H1 (cell line): ENCODE measurements around the gene RAP1A. TPM values are rescaled to one million over a fixed set of nuclear protein-coding genes. Genes with fewer than 3 reads are reported as not detected.

Experiments
- CBX5 ChIP-seq: fragments of 300-800, 300-1000 bp; sonication (generic); IDR thresholded peaks from 2 replicates; pipeline ENCODE4 v1.7.1; 2016; ENCODE audit warnings: antibody characterized with exemption, low read length, low read depth
- HDAC2 ChIP-seq, 2 experiments: fragments of 300-600 bp in 1 of 2; sonication (generic) in 1 of 2; IDR thresholded peaks; 2 replicates each; pipeline ENCODE4 v1.6.1; 2011 to 2012; ENCODE audit warnings: low read depth in 2 of 2, low read length in 2 of 2, mild to moderate bottlenecking in 2 of 2, moderate library complexity in 2 of 2, borderline replicate concordance in 1 of 2, inconsistent platforms in 1 of 2
- KDM1A ChIP-seq: fragments of 200-600, 300-600 bp; sonication (generic); IDR thresholded peaks from 2 replicates; pipeline ENCODE4 v1.7.1; 2016; ENCODE audit warnings: mild to moderate bottlenecking, low read length, borderline replicate concordance
- KDM4A ChIP-seq: IDR thresholded peaks from one replicate; pipeline ENCODE4 v1.7.1; 2012; ENCODE audit warnings: low read depth, mild to moderate bottlenecking, moderate library complexity, low read length, inconsistent platforms; ENCODE audit not compliant: severe bottlenecking
- MAFK ChIP-seq: IDR thresholded peaks from 2 replicates; pipeline ENCODE4 v1.6.1; 2012; ENCODE audit warnings: low read depth, mild to moderate bottlenecking, improper control_type of control experiment, low read length
- SIRT6 ChIP-seq: IDR thresholded peaks from one replicate; pipeline ENCODE4 v1.7.1; 2012; ENCODE audit warnings: low read length, inconsistent platforms
- TBP ChIP-seq: IDR thresholded peaks from 2 replicates; pipeline ENCODE4 v1.6.1; 2011; ENCODE audit warnings: low read depth, low read length, improper control_type of control experiment
- polyA plus RNA-seq, 7 experiments: library from polyadenylated mRNA; depleted of rRNA in 3 of 7; stranded (reverse) in 5 of 7; unstranded in 2 of 7; fragments of >200 nt in 5 of 7; fragments of 200-250 nt in 2 of 7; gene quantifications; 1 replicate in 5 of 7; 2 replicates in 1 of 7; 4 replicates in 1 of 7; pipeline versions ENCODE4 v1.2.1 to v1.2.3, GENCODE V29; 2011 to 2013; ENCODE audit warnings: missing spikeins in 2 of 7, mixed read lengths in 2 of 7
- total RNA-seq: library from RNA; stranded (reverse); fragmentation: NEBNext Ultra II Directional; extraction: Animal tissue kit (Norgen Biotek cat#: 25700); gene quantifications from 2 replicates; pipeline ENCODE4 v1.2.1, GENCODE V29; 2021
- TF ChIP-seq, protein P1 (sequence below): IDR thresholded peaks from 2 replicates; pipeline ENCODE4 v1.6.1; 2011; ENCODE audit warnings: low read length, improper control_type of control experiment

The RAP1A gene
- total and polyA plus RNA-seq, 2 of the 8 experiments (the other 6 are each of a cell fraction or from before 2014, with no cell fraction given) = 10.9 to 35.8 TPM

GRCh38 chr1:111629190-111629954 is 9.8 kb downstream of the RAP1A start (continued):
- no peak for TF ChIP-seq KDM4A
- TF ChIP-seq, protein P1, sequence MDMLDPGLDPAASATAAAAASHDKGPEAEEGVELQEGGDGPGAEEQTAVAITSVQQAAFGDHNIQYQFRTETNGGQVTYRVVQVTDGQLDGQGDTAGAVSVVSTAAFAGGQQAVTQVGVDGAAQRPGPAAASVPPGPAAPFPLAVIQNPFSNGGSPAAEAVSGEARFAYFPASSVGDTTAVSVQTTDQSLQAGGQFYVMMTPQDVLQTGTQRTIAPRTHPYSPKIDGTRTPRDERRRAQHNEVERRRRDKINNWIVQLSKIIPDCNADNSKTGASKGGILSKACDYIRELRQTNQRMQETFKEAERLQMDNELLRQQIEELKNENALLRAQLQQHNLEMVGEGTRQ = no peak
- TF ChIP-seq SIRT6 = no peak
- no peak for TF ChIP-seq MAFK
- TF ChIP-seq HDAC2 (IDR thresholded peaks at IDR 0.05; ENCODE audit: borderline replicate concordance in 1 of 2, low read depth in 2 of 2, low read length in 2 of 2) = no peak
- TF ChIP-seq TBP = no peak
- no peak for TF ChIP-seq CBX5
- no peak for TF ChIP-seq KDM1A
